ENCODE data around the gene CARF.

- TF ChIP-seq CTCF (IDR thresholded peaks at IDR 0.05; ENCODE audit: poor library complexity, severe bottlenecking) = no peak
- no peak for TF ChIP-seq RAD21 (conservative IDR thresholded peaks at IDR 0.05)
Measured at GRCh38 chr2:202933958-202934357, 21.9 kb downstream of the CARF start.
